ENCODE data around the gene RFXAP.

DNA sequence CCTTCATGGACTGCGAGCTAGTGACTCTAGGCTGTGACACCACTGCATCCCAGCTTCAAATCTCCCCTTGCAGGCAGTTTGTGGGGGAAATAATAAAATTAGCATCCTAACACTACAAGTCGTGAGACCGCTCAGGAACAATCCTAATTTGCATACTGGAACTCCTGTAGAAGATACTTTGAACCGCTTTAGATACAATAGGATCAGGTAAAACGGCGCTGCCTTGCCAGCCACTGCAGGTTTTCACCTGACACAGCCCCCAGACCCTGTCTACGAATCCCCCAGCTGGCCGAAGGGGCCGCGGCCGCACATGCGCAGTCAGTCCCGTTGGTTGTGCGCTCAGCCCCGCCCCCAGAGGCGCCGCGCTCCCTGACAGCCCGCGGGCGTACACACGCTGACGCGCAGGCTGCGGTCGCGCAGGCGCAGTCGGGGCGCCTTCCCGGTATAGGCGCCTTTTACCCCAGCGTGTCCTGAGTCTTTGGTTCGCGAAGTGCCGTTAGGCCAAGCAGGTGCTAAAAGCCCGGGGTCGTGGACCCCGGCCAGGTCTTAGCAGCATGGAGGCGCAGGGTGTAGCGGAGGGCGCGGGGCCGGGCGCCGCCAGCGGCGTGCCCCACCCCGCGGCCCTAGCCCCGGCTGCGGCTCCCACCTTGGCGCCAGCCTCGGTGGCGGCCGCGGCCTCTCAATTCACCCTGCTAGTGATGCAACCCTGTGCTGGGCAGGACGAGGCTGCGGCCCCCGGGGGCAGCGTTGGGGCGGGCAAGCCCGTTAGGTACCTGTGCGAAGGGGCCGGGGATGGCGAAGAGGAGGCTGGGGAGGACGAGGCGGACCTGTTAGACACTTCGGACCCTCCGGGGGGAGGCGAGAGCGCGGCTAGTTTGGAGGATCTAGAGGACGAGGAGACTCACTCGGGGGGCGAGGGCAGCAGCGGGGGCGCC lies at the start of gene RFXAP:
- TF ChIP-seq POLR2A (IDR thresholded peaks at IDR 0.05; ENCODE audit: low read length) (peak; percentile 79), GATA1 (IDR thresholded peaks at IDR 0.05; ENCODE audit: low read depth, low read length) (no peak)
